GM12875 (cell line): ENCODE data around the gene LRIT2.

Experiments
- H3K4me3 ChIP-seq: one replicate; pipeline ENCODE4 v1.5.1; 2011; ENCODE audit warnings: low read depth, low read length, control low read depth
- TF ChIP-seq, protein P1 (sequence below): IDR thresholded peaks from 2 replicates; pipeline ENCODE4 v1.5.1; 2011; ENCODE audit warnings: low read depth, mild to moderate bottlenecking, control low read depth, inconsistent platforms, low read length, moderate library complexity, borderline replicate concordance; ENCODE audit not compliant: insufficient read depth

LRIT2 gene

DNA sequence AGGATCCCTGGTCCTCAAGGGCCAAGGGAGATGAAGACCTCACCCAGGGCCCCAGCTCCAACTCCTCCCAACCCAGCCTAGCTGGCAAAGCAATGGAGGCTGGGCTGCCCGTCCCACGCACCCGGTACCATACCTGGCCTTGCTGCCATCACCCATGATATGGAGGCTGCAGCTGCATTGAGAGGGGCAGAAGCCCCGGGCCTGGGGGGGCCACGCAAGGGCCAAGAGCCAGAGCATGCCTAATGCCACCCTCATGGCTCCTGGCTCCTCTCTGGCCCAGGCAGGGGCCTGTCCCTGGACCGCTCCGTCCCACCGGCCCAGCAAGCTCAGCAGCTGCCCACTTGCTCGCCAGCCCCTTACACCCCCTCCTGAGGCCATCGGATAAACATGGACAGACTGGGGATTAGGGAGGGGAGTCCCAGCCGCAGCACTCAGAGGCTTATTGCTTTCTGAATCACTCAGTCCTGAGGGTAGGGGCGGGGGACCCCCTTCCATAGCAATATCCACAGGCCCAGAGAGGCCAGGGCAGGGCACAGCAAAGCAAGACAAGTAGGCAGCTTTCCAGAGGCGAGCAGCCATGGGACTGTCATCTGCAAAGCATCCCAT lies 15.9 kb upstream of the LRIT2 start, which contains the start of gene LRIT1:
Gene LRIT1, minus strand, starts transcription at position 362 of the 606 bp plus-strand sequence. Its CDS starts 107 bp downstream, at position 255.
- TF ChIP-seq, protein P1, sequence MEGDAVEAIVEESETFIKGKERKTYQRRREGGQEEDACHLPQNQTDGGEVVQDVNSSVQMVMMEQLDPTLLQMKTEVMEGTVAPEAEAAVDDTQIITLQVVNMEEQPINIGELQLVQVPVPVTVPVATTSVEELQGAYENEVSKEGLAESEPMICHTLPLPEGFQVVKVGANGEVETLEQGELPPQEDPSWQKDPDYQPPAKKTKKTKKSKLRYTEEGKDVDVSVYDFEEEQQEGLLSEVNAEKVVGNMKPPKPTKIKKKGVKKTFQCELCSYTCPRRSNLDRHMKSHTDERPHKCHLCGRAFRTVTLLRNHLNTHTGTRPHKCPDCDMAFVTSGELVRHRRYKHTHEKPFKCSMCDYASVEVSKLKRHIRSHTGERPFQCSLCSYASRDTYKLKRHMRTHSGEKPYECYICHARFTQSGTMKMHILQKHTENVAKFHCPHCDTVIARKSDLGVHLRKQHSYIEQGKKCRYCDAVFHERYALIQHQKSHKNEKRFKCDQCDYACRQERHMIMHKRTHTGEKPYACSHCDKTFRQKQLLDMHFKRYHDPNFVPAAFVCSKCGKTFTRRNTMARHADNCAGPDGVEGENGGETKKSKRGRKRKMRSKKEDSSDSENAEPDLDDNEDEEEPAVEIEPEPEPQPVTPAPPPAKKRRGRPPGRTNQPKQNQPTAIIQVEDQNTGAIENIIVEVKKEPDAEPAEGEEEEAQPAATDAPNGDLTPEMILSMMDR: no peak
- no peak within 1 kb of the TSS for H3K4me3 ChIP-seq

DNA sequence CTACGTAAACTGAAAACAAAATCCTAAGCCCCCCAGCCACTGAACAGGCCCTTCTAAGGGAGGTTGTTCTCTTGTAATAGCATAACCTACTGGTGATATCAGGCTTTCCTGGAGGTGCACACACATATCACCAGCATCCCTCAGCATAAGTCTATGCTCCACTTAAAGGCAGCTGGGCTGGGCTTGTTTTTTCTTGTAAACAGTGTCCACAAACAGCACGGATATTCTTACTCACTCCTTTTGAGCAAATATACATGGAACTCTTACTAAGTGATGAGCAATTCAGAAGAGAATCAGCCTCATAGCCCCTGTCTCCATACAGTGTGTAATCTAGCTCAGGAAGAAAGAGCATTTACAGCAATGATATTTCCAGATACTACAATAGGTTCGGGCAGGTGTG lies 13.6 kb upstream of the LRIT2 start:
- TF ChIP-seq, protein P1: no peak
- no peak overlapping the region for H3K4me3 ChIP-seq

DNA sequence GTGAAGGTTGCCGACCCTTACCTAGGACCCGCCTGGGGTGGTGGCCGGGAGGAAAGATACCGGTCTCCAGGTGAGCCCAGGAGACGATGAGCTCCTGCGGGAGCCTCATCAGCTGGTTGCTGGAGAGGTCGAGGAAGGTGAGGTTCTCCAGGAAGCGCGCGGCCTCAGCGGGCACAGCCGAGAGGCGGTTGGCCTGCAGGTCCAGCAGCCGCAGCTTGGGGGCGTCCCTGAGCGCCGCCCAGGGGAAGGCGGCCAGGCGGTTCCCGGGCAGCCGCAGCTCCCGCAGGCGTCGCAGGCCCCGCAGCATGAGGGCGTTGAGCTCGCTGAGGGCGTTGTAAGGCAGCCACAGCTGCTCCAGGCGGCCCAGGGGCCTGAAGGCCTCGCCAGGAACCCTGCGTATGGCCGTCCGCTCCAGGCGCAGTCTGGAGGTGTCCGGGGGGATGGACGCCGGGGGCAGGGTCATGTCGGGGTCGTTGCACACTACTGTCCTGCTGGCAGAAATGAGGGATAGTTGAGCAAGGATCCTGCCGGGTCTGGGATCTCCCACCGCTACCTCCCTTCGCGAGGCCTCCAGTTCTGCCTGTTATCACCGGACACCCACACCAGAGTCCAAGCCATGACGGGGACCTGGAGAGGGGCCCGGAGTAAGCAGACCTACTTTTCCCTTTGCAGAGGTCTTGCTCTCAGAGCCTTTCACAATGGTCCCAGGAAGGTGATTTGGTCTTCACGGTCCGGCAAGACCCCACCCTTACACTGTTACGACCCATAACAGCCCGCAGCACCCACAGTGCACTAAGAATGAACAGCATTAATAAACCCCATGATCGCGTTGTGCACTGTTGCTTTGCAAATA lies 12.1 kb upstream of the LRIT2 start:
- TF ChIP-seq, protein P1: 0 out of 2 replicates have a peak, but pooled peaks have one; percentile 26
- H3K4me3 ChIP-seq: no peak overlapping the region

DNA sequence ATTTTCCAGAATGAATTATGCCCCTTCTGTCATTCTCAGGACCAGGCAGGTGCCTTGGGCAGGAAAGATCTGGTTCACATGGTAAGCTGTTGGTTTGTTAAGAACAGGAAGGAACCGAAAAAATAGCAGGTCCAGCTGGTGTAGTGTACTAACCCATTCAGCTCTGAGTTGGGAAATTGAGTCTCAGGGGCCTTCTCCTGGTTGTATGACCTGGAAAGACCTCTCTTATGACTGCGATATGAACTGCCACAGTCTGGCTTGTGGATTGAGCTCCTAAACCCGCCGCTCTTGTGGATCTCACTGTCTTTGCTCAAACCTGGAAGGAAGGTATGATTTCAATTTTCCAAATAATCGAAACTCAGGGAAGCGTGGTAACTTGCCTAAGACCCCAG lies 11.5 kb upstream of the LRIT2 start:
- no peak overlapping the region for H3K4me3 ChIP-seq
- TF ChIP-seq, protein P1: no peak

DNA sequence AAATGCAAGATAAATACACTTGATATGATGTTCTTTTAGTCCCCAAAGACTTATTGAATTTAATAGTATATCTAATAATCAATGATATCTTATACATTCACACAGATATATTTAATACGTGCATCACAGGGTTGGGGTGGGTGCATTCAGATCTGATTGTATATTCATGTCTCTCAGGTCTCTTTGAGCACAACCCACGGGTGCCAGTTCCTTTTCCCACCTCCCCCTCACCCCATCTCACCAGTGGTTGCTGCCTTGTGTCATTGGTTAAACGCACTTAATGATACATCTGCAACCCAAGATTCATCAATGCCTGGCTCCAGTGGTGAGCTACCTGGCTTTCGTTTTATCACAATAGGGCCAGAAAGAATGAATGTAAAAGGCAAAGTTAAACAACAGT lies 9.8 kb upstream of the LRIT2 start:
- TF ChIP-seq, protein P1: no peak
- no peak overlapping the region for H3K4me3 ChIP-seq

DNA sequence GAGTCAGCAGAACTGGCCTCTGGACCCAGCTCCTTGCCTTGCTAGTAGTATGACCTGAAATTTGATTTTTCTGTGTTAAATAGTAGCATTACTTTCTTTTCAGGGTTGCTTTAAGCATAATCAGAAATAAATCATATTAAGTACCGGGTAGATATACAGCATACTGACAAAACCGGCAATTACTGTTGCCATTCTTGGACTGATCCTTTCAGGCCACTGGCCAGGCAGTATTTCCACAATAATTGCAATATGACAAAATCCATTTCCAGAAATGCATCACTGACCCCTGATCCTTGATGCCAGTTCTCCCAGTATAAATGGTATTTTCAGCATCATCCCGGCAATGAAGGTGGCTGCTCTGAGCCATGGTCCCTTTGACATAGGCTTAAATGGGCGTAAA lies 9.1 kb upstream of the LRIT2 start:
- TF ChIP-seq, protein P1: no peak
- no peak overlapping the region for H3K4me3 ChIP-seq

DNA sequence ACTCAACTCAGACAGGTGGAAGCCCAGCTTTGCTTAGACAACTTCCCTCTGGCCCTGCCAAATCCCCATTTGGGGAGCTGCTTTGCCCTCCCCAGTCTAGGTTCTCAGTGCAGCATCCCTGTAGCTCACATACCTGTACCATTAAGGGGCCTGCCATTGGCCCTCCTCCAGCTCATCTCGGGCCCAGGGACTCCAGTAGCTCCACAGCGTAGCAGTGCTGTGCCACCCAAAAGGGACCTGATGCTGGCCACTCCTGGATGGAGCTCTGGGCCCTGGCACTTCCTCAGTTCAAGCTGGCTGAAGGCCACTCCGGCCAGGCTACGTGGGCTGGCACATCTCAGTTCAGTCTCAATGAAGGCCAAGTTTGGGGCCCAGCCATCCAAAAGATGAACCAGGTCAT lies 8.6 kb upstream of the LRIT2 start:
- TF ChIP-seq, protein P1: no peak
- H3K4me3 ChIP-seq: no peak overlapping the region
